Heart left ventricle (tissue), 13 donors: ENCODE data around the gene PRTG.

Experiments used
- POLR2A ChIP-seq, 2 donors: fragments of 450-650 bp; IDR thresholded peaks; one replicate each; pipeline ENCODE4 v1.6.1; 2017; ENCODE audit warnings: antibody characterized with exemption in 2 of 2, mild to moderate bottlenecking in 2 of 2, moderate library complexity in 2 of 2
- TF ChIP-seq, protein P1 (sequence below), 12 donors: fragments of 200-600 bp; sonication (generic) in 4 of 12; IDR thresholded peaks; one replicate each; pipeline versions ENCODE4 v1.5.0 to v1.8.0; 2018 to 2022; ENCODE audit warnings: antibody characterized with exemption in 12 of 12, mild to moderate bottlenecking in 5 of 12
- donor health status: ischemic (EF 13 %, LVEDD 7.1; RV severe dilation, severe dysfunction).
- donor health status: DM: no; HTN: yes; CAD: no.
- donor health status: DM: no; HTN: no; CAD: no.
- donor health status: ischemic (EF 25% LVEDD 6.9; RV normal size, moderate dysfunction).
- donor health status: ischemic (EF 25% LVEDD 5.7; RV mildly dilated, moderate dysfunction).
- donor health status: ischemic (EF 35%, LVEDD 5.7; RV mildly dilated, moderate dysfunction).
- donor health status: nonischemic (EF 11% LVEDD 7.7; RV severe dilation, severe dysfunction).
- donor health status: DM: yes; HTN: yes; CAD: no.
- donor health status: PGD.
- donor health status: ischemic (EF 29% LVEDD 5.4; RV normal size, mild dysfunction).
- donor health status: nonischemic (EF 23%, LVEDD 6.1; RV moderate dilation, normal function).

DNA sequence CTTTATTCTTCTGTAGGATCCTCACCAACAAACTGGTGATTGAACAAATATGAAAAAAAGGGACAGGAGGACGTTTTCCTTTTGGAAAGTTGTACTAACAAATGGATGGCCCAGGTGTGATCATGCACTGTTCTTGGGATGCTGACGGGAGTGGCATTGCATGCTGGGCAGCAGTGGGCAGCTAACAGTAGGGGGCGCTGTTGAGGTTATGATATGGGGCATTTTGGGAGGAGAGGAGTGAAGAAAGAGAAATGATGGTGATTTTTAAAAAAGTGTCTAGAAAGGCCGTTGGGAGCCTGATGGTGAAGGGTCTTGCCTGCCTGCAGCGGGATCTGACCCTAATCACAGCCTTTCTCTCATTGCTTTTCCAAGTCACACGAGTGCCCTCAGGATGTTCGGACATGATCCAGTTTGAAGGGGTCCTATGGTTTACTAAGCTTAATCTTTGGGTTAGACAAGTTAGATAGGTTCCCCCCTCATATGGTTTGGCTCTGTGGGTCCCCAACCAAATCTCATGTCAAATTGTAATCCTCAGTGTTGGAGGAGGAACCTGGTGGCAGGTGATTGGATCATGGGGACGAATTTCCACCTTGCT is 46.2 kb upstream of the PRTG start:
- TF ChIP-seq, protein P1, sequence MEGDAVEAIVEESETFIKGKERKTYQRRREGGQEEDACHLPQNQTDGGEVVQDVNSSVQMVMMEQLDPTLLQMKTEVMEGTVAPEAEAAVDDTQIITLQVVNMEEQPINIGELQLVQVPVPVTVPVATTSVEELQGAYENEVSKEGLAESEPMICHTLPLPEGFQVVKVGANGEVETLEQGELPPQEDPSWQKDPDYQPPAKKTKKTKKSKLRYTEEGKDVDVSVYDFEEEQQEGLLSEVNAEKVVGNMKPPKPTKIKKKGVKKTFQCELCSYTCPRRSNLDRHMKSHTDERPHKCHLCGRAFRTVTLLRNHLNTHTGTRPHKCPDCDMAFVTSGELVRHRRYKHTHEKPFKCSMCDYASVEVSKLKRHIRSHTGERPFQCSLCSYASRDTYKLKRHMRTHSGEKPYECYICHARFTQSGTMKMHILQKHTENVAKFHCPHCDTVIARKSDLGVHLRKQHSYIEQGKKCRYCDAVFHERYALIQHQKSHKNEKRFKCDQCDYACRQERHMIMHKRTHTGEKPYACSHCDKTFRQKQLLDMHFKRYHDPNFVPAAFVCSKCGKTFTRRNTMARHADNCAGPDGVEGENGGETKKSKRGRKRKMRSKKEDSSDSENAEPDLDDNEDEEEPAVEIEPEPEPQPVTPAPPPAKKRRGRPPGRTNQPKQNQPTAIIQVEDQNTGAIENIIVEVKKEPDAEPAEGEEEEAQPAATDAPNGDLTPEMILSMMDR (IDR thresholded peaks at IDR 0.05), result peak; percentile 26 to 58 (median 51)
- TF ChIP-seq POLR2A (IDR thresholded peaks at IDR 0.05), result no peak
